Endothelial cell of hepatic sinusoid (primary cell): ENCODE data around the gene PACSIN3.

Source experiments
- in situ Hi-C: cut with HindIII; loops from 2 replicates; pipeline ENCODE4 v1.10.0; 2017; ENCODE audit warnings: low sequenced_read_pairs

The PACSIN3 gene

DNA sequence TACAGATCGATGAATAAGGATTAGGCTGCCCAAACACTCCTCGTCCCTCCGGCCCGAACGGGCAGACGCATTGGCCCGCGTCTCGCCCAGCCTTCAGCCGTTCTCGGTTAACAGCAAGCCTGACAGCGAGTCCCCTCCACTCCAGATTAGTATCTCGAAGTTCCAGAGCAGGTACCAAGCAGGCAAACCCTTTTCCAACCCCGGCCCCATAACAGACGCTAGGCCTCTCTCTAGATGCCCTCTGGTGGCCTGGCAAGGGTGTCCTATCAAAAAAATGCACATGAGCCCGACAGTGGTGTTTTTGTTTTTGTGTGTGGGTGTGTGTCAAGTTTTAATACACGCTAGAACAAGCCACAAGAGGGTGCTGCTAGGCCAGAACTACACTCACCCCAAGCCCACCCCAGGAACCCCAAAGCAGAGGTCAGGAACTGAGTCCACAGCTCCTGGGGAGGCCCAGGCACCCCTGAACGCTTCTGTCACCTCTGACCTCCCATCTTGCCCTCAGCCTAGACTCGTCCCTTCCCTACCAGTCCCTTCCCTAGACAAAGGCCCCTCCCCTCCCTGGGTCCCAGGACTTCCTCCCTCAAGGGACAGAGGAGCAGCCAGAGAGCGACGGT lies 8.9 kb downstream of the PACSIN3 start:
- in situ Hi-C loops = no loop called here

DNA sequence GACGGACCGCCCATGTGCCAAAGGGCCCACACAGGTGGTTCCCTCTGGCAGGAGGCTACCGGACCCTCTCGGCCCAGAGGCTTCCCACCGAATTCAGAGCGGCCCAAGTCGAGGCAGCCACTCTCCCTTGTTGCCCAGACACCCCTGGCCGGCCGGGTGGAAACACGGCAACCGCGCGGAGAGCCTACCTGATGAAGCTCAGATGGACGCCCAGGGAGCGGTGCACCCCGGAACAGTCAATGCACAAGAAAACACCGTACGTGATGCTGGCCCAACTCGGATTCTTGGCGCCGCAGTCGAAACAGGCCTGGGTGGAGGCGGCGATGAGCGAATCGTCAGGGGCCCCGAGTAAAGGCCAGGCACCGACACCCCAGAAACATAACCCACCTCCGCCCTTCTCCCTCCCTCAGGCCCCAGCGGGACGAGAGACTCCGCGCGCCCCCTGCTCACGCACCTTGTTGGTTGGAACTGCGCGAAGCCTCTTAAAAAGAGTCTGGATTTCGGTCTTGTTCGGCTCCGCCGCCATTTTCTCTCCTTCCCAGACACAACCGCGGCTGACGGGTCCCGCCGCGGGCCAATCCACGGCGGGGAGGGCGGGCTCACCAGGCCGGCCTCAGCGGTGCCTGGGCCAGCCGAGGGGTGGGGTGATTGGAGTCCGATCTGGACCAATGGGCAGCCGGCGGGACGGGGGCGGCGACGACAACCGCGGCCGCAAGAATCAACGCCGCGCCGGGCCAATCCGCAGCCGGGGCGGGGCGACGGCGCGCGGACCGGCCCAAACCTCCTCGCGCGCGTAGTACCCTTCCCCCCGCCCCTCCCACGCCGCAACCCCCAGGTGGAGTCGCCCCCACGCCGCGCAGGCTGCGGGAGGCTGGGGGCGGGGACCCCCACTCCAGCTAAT lies 9.7 kb downstream of the PACSIN3 start, which contains the start of gene ARFGAP2:
Gene ARFGAP2, minus strand, starts transcription at position 552 of the 901 bp plus-strand sequence. Its CDS starts 26 bp downstream, at position 526.
- in situ Hi-C loops = no loop called here

DNA sequence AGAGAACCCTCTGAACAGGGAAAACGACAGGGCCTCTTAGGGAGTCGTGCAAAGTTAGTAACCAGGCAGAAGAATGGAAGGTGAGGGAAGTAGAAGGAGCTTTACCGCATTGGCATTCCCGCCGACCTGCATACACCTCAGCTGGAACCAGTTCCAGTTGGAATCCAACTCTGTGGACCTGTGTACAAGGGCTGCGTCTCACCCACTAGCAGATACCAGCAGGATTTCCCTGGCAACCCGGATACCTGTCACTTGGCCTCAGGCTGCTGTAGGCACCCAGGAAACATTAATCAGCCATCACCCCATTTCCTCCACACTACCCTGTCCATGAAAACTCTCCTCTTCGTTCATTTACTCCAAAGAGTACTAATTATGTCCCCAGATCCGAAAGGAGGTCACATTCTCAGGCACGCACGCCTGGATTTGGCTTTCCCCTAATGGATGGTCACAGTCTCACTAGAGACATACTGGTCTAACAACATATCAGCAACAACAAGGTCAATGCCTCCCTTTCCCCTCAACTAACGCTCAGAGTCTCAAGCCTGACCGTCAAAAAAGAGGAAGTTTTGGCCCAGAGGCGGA lies 10.4 kb downstream of the PACSIN3 start:
- in situ Hi-C loops = no loop called here

DNA sequence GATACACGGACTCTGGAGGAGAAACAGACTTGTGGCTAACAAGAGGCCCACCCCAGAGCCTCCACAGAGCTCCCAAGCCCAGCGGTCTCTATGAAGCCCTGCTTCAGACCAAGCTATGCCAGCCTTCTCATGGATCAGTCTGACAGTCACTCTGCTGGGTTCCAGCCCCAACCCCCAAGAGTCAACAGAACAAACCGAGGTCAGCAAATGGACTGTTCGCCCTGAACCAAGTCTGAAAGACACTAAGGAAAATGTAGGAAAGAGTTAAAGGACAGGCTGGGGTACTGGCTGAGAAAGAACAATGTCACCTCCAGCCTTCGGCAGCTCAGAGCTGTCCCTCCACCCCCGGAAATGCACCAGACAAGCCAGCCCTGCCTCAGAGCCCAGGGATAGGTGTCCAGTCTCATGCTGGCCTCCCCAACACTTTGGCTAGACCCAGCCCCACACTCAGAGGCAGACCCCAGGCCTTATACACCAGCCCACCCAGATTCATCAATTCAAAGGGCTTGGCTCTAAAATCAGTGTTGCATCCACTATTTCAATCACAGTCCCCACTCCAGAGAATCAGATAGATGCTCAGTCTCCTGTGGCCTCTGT lies 13.4 kb downstream of the PACSIN3 start:
- in situ Hi-C loops = no loop called here

DNA sequence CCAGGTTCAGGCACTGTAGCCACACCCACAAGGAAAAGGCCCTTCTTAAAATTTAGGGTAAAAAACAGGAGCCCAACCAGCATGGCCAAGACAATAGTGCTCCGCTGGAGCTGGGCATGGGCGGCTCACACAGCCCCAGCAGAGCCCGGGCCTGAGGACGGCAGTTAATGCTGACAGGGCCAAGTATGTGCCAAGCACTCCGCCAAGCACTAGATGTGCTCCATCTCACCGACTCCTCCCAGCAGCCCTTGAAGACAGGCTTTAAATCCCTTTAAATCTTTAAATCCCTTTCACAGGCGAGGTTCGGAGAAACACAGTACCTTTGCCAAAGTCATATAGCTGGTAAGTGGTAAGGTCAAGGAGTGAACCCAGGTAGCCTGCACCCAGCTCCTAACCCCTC lies 14.4 kb downstream of the PACSIN3 start:
- in situ Hi-C loops = no loop called here

DNA sequence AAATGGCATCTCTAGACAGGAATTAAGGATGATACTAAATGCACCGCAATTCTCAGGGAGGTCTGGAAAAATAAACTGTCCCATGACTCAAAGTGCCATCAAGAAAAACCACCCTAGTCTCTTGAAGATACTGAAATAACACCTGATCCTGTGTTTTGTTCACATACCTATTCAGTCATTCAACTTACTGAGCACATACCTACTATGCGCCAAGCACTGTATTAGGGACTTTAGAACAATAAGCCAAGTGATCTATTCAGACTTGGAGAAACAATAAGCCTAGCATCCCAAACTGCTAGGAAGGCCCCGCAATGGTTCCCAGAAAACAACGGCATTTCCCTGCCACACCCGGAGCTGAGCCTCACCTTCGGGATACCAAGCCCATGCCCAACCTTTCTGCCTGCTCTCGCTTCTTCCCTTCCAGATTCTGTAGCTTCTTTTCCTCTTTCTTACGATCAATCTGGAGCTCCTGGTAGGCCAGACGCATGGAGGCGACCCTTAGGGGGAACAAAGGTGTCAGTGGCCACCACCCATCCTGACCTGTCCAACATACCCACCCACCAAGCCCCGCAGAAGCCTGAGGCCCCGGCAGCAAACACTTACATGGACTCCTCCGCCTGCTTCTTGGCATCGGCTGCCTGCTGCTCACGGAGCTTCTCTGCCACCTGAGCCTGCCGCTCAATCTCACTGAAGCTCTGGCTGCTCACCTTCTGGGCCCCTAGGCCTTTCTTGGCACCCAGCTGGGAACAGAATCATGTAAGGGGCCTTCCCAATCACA lies 15.0 kb downstream of the PACSIN3 start:
- in situ Hi-C loops = no loop called here

DNA sequence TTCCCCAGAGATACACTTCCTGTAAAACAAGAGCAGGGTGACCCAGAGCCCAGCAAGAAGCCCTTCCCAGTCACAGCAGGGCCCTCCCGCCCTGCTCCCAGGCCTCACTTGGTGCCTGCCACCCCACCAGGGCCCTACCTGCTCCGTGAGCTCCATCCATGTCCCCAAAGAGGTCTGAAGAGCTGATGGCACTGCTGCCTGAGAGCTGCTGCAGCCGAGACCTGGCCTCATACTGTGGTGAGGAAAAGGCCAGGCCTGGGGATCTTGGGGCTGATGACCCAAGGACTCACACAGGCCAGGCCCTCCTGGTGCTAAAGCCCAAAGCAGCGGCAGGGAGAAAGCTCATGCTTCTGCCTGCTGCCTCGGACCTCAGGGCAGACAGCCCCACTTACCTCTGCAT lies 19.9 kb downstream of the PACSIN3 start:
- in situ Hi-C loops = no loop called here

DNA sequence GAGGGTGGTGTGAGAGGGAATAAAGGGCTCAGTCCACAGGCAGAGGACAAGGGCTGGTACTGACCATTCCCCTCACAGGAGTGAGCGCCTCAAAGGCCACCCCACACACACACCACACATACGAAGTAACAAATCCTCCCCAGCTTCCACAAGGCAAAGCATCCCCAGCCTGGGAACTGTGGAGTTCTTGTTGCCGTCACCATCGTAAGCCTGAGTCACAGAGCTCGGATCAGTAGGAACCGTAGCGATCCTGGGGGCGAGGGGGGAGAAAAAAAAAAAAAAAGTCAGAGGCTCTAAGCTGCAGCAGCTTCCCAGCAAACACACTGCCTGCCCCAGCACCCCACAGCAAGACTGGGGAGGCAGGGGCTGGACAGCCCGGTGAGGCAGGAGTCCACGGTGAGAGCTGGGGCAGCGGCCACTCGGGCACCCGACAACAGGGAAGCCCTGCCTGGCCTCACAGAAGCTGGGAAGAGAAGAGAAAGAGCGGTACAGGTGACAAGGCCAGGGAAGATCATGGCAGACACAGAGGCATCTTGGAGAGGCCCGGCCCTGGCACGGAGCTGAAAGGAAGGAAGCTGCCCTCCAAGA lies 20.9 kb downstream of the PACSIN3 start:
- in situ Hi-C loops = no loop called here

DNA sequence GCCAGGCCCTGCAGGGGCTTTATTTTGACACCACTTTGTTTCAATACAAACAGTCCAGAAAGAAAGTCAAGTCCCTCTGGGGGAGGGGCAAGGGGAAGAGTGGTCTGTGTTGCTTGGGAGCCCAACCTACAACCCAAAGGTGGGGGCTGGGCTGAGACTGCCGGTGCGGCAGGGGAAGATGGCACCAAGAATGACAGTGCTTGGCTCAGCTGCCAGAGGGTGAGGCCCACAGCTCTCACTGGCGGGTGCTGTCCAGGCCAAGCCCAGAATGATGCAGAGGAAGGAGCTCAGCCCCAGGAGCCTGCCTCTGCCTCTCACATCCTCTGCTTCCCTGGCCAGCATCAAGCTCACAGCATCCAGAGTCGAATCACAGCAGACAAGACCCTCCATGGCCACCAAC lies 21.9 kb downstream of the PACSIN3 start:
- in situ Hi-C loops = no loop called here

DNA sequence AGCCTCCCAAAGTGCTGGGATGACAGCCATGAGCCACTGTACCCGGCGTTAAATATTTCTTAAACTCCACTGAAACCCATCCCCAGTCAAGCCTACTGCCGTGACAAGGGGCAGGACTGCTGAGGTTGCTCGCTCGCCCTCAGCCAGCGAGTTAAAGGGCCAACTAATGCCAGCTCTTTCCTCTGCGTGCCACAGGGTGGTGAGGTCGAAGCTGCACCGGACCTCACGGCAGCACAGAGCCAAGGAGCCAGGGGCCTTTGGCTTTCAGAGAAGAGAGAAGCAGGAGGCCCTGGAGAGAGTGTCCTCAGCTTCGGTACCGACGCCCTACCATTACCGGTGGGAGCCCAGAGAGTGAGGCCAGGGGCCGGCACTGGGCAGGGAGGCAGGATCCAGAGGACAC lies 22.3 kb downstream of the PACSIN3 start:
- in situ Hi-C loops = no loop called here

DNA sequence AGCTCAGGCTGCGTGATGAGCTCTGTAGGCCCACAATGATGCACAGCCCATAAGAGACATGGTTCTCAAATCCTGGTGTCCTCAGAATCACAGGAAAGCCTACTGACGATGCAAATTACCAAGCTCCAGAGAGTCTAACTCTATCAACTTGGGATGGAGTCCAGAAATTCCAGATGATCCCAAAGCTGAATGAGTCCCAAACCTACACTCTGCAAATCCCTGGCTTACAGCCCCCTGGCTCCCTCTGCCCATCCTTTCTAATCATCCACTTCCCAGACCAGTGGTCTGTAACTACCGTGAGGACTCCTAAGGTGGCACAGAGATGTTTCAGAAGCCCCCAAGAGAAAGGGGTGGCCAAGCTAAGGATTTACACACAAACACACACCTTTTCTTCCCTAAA lies 23.0 kb downstream of the PACSIN3 start:
- in situ Hi-C loops = no loop called here

DNA sequence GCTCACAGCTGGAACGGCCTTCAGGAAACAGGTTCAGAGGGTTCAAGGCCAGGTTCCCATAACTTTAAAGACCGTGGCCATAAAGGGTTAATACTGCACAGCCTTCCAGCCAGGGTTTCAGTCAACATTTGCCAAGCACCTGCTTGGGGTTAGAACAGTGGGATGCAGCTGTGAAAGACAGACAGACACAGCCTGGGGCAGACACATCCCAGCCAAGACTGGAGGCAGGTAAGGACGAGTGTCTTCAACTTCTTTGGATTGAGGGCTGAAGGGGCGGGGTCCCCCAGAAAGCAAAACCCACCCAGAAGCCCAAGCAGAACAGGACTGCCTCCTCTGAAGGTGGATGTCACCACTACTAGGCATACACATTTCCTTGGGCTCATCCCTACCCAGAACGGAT lies 23.8 kb downstream of the PACSIN3 start:
- in situ Hi-C loops = no loop called here

DNA sequence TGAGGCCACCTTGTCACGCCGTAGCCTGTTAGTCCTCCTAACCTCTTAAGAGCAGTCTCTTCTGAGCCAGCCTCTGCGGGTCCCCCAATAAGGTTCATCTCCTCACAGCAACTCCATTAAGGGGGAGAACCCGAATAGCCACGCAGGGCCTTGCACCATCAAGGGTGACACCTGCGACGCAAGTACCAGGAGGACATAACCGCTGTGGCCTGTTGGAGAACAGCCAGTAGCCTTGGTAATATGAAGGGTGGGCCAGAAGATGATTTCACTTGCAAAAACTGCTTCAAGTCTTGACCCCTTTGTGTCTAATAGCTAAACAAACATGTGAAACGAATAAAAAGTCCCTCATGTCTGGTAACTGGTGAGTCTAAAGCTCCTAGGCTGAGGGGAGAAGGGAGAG lies 24.3 kb downstream of the PACSIN3 start:
- in situ Hi-C loops = no loop called here

DNA sequence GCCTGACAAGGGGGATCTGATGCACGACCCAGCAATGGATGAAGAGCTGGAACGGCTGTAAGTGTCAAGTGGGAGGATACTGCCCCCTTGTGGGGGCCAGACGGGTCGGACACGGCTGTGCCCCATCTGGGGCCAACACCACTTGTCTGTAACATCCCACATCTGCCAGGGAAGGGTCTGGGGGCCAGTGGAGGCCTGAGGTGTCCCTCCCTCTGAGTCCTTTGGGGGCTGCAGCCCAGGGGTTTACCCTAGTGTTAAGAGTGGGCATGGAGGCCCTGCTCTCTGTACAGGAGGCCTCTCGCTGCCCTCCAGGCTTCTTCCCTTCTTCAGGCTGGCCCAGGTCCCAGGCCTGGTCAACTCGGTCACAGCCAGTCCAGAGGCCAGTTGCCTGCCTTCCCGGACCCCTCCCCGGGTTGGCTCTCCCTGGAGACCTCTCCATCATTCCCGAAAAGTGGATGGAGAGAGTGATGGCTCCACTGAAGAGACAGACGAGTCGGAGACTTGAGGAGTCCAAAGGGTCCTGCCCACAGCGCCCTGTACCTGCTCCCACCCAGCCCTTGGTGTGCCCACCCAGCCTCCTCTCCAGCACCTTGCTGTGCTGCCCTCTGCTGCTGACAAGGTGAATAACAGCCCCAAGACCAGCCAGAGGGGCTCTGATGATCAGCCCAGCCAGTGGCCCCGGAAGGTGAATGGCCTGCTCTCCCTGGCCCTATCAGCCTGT lies 24.9 kb downstream of the PACSIN3 start:
- in situ Hi-C loops = no loop called here

DNA sequence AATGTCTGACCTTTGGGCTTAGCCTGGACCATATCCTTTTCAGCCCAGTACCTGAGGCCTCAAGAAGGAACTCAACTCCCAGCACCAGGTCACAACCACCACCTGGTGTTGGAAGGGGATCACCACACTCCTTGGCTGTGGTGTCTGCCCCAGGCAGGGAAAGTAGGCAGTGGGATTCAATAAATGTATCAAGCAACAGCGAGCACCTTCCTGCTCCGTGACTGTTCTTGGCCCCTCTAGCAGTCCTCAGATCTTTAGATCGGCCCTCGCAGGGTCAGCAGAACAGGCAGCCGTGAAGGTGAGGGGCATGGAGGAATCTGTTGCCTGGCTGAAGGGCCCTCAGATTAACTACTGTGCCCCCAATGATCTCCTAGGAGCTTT lies 25.5 kb downstream of the PACSIN3 start:
- in situ Hi-C loops = no loop called here

DNA sequence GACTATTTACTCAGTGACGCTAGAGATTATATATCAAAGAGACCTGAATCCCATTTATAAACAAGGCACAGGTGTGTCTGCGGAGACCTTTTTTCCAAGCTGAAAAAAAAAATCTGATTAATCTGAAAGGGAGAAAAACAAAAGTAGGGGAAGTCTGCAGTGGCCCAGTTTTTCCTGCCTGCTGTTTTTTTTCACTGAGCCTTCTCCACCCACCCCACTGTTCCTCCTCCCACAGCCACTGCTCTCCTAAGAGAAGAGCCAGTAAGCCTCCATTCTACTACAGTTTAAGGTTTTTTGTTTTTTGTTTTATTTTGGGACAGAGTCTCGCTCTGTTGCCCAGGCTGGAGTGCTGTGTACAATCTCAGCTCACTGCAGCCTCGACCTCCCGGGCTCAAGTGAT lies 28.0 kb downstream of the PACSIN3 start:
- in situ Hi-C loops = no loop called here

DNA sequence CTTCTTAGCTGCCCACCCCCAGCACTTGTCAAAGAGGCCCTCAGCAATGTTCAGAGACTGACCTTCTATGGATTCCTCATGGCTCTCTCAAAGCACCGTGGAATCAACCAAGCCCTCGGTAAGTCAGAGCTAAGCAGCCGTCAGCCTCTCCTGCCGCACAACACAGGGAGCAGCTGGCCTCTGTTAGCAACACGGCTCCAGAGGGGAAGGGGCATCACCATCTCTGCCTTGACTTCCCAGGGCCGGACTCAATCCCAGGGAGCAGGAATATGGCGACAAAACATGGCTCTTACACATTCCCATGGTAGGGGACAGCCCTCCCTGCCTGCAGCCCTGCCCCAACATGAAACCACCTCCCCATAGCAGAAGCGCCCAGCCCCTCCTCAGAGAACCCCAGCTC lies 28.4 kb downstream of the PACSIN3 start:
- in situ Hi-C loops = no loop called here

DNA sequence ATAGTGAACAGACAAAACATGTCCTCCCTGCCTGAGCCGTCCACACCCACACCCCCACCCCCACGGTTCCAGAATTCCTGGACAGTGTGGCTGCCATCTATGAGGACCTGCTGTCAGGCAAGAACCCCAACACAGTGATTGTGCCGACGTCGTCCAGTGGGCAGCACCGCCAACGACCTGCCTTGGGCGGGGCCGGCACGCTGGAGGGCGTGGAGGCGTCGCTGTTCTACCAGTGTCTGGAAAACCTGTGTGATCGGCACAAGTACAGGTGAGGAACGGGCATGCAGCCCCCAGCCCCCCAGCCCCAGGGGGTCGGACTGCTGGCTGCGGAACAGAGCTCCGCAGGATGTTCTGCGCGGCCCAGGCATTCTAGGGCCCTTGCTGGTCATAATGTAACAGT lies 29.3 kb downstream of the PACSIN3 start:
- in situ Hi-C loops = no loop called here

DNA sequence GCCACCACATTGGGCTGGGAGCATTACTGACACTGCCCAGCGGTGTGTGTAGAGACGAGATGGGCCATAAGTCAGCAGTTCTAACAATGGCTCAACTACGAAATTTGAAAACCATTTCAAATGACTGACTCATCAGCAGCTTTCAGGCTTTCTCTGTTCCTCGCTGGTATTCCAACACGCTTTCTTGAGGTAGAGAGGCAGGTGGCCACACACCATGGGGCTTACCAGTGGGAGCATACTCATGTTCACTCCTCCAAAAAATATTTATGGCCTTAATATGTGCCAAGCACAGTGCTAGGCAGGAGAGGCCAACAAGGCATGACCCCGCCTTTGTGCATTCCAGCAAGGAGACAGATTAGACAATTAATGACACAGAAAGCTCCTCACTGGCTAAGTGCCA lies 29.9 kb downstream of the PACSIN3 start:
- in situ Hi-C loops = no loop called here

DNA sequence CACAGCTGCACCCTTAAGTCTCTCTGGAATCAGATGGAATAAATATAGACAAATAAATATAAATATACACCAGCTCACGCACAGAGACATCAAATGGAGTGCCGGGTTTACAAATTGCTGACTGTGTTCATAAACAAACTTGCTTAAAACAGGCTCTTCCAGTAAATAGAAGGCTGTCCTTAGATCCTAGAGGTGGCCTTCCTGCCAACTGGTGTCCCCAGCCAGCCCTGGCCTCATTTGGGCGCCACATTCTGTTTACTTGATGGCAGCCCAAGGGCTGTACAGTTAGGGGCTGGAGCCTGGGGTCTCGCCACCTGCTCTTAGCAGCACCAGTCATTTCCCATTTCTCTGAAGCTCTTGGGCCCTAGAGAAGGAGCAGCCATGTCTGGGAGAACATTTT lies 30.4 kb downstream of the PACSIN3 start:
- in situ Hi-C loops = no loop called here
